MCF 10A (cell line): ENCODE measurements around the gene LIN9. TPM values are rescaled to one million over a fixed set of nuclear protein-coding genes. Genes with fewer than 3 reads are reported as not detected.

Experiments used
- BruUV-seq: library from RNA; stranded (reverse); fragments of 400-500 nt; replicated peaks from 2 replicates; lab custom pipeline; 2021; lab: Mats Ljungman, UMichigan
- CTCF ChIA-PET: fragments of 300-600 bp; sonication (Branson Sonifier 250); formaldehyde crosslinking; extraction: SDS; loops from one replicate; lab custom pipeline; 2021; ENCODE audit warnings: antibody characterized with exemption, inconsistent platforms; lab: Yijun Ruan, JAX
- POLR2A ChIA-PET: fragments of 300-600, 350-650 bp; sonication (Branson Sonifier 250); formaldehyde crosslinking; extraction: SDS; loops from one replicate; lab custom pipeline; 2020; ENCODE audit warnings: antibody characterized with exemption, inconsistent platforms; lab: Yijun Ruan, JAX
- DNase-seq: peaks from one replicate; pipeline ENCODE4 v3.0.0-alpha.2; 2018; ENCODE audit not compliant: unreplicated experiment
- H3K27ac Mint-ChIP-seq: one replicate; pipeline ENCODE4 v1.8.0; 2022; ENCODE audit warnings: mild to moderate bottlenecking, low read depth, mixed read lengths; ENCODE audit not compliant: unreplicated experiment
- H3K27me3 Mint-ChIP-seq: one replicate; pipeline ENCODE4 v1.8.0; 2022; ENCODE audit warnings: mixed read lengths; ENCODE audit not compliant: insufficient read depth, unreplicated experiment
- H3K36me3 Mint-ChIP-seq: one replicate; pipeline ENCODE4 v1.8.0; 2022; ENCODE audit warnings: mild to moderate bottlenecking, moderate library complexity, mixed read lengths; ENCODE audit not compliant: insufficient read depth, unreplicated experiment
- H3K4me1 Mint-ChIP-seq: one replicate; pipeline ENCODE4 v1.8.0; 2022; ENCODE audit warnings: mixed read lengths; ENCODE audit not compliant: insufficient read depth, unreplicated experiment
- H3K4me3 Mint-ChIP-seq: one replicate; pipeline ENCODE4 v1.8.0; 2022; ENCODE audit warnings: mild to moderate bottlenecking, moderate library complexity, mixed read lengths; ENCODE audit not compliant: unreplicated experiment
- H3K9me3 Mint-ChIP-seq: one replicate; pipeline ENCODE4 v1.8.0; 2022; ENCODE audit warnings: mixed read lengths; ENCODE audit not compliant: unreplicated experiment
- intact Hi-C: fragments of 100-400 bp; cut with micrococcal nuclease; formaldehyde crosslinking; loops from 2 replicates; pipeline ENCODE4 v1.14.1; 2022
- total RNA-seq: library from RNA; stranded (reverse); gene quantifications from 2 replicates; pipeline ENCODE4 v1.2.3, GENCODE V29; 2022
- TF ChIP-seq, protein P1 (sequence below): fragments of 200-600 bp; IDR thresholded peaks from one replicate; pipeline ENCODE4 v1.8.0; 2022; ENCODE audit warnings: antibody characterized with exemption, mild to moderate bottlenecking; ENCODE audit not compliant: unreplicated experiment

Gene LIN9
- total RNA-seq, 1 experiment from 2014 or later, result 10.4 TPM

DNA sequence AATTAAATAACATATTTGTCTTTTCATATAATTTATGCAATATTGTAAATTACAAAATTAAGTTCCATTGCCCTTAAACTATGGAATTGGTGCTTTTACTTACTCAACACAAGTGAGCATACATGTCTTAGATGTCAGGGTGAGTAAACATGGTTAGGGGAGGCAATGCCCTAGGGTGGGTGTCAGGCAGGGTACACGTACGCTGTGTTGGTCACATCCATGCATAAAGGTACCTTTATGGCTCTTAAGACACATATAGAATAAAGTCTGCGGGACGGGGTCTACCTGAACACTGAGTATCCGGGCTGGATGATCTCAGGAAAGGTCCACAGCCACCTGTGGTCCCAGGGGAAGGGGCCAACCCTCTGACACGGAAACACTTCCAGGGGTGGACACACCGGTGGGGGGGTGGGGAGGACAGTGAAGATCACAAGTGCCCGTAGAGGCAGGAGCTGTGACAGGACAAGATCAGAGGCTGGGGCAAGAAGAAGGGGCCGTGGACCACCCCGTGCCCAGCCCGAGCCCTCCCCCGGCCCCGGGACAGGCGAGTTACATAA, 720 bp downstream of the LIN9 start:
- H3K4me1 Mint-ChIP-seq, result peaks cover 34% of the 10 kb centered on the region
- ChIA-PET POLR2A (interaction anchor here (0.7 to 4.3 kb wide), 22 partner anchors 9 to 246 kb away, joined by 3 to 48 read pairs (median 8); partner anchors contain the start of genes ACBD3, H3-3A and PARP1), CTCF (interaction anchor here (0.6 to 3.3 kb wide), 15 partner anchors 13 to 183 kb away, joined by 3 to 17 read pairs (median 4); no protein-coding TSS in a partner anchor)
- H3K27me3 Mint-ChIP-seq, result no peaks in the 10 kb centered on the region
- H3K9me3 Mint-ChIP-seq, result no peaks in the 10 kb centered on the region
- BruUV-seq, result no TSS peak
- peak overlapping the region; percentile 82 for H3K27ac Mint-ChIP-seq
- H3K36me3 Mint-ChIP-seq, result no peaks in the 10 kb centered on the region
- DNase-seq, result no peak
- TF ChIP-seq, protein P1, sequence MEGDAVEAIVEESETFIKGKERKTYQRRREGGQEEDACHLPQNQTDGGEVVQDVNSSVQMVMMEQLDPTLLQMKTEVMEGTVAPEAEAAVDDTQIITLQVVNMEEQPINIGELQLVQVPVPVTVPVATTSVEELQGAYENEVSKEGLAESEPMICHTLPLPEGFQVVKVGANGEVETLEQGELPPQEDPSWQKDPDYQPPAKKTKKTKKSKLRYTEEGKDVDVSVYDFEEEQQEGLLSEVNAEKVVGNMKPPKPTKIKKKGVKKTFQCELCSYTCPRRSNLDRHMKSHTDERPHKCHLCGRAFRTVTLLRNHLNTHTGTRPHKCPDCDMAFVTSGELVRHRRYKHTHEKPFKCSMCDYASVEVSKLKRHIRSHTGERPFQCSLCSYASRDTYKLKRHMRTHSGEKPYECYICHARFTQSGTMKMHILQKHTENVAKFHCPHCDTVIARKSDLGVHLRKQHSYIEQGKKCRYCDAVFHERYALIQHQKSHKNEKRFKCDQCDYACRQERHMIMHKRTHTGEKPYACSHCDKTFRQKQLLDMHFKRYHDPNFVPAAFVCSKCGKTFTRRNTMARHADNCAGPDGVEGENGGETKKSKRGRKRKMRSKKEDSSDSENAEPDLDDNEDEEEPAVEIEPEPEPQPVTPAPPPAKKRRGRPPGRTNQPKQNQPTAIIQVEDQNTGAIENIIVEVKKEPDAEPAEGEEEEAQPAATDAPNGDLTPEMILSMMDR, result no peak
- H3K4me3 Mint-ChIP-seq, result peak overlapping the region; percentile 84
- intact Hi-C loops, result no loop called here

DNA sequence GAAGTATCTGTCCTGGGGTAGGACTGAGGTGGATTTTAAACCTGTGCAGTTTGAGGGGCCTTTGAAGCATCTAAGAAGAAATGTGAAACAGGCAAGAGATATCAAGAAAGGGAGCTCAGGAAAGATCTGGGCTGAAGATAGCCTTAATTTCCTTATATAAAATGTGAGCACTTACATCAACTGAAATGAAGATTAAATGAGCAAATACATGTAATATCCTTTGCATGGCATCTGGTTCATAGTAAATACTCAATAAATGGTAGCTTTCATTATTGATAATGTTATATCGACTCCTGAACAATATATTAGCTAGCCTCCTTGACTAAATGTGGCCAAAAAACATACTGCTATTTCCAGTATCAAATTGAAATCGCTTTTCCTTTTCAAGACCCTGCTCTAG, 2.5 kb downstream of the LIN9 start:
- no TSS peak for BruUV-seq
- intact Hi-C loops, result no loop called here
- CTCF ChIA-PET, result interaction anchor here (0.6 to 3.3 kb wide), 11 partner anchors 14 to 682 kb away, joined by 3 to 17 read pairs (median 5); partner anchors contain the start of gene PARP1
- POLR2A ChIA-PET, result interaction anchor here (0.6 to 4.3 kb wide), 12 partner anchors 8 to 244 kb away, joined by 3 to 26 read pairs (median 5); partner anchors contain the start of gene H3-3A
- H3K4me1 Mint-ChIP-seq, result peaks cover 34% of the 10 kb centered on the region
- no peaks in the 10 kb centered on the region for H3K27me3 Mint-ChIP-seq
- H3K27ac Mint-ChIP-seq, result peak overlapping the region; percentile 0
- no peaks in the 10 kb centered on the region for H3K9me3 Mint-ChIP-seq
- DNase-seq, result no peak
- no peak overlapping the region for H3K4me3 Mint-ChIP-seq
- H3K36me3 Mint-ChIP-seq, result no peaks in the 10 kb centered on the region
- TF ChIP-seq, protein P1, result no peak

DNA sequence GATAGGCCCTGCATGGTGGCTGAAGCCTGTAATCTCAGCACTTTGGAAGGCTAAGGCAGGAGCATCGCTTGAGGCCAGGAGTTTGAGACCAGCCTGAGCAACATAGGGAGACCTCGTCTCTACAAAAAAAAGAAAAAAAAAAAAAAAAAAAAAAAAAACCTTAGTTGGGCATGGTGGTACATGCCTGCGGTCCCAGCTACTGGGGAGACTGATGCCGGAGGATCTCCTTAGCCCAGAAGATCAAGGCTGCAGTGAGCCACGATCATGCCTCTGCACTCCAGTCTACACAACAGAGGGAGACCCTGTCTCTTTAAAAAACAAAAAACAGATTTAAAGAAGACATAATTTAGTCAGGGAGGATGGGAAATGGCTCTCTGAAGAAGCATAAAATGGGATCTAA, 3.8 kb downstream of the LIN9 start:
- BruUV-seq, result no TSS peak
- no peaks in the 10 kb centered on the region for H3K9me3 Mint-ChIP-seq
- peaks cover 24% of the 10 kb centered on the region for H3K4me1 Mint-ChIP-seq
- H3K27ac Mint-ChIP-seq, result no peak overlapping the region
- POLR2A ChIA-PET, result interaction anchor here (0.6 to 2.9 kb wide), 6 partner anchors 11 to 107 kb away, joined by 3 to 12 read pairs (median 3); no protein-coding TSS in a partner anchor
- CTCF ChIA-PET, result interaction anchor here (0.5 to 3.2 kb wide), 4 partner anchors 12 to 180 kb away, joined by 3 to 16 read pairs (median 4); no protein-coding TSS in a partner anchor
- no peak overlapping the region for H3K4me3 Mint-ChIP-seq
- H3K27me3 Mint-ChIP-seq, result no peaks in the 10 kb centered on the region
- intact Hi-C loops, result no loop called here
- DNase-seq, result no peak
- no peaks in the 10 kb centered on the region for H3K36me3 Mint-ChIP-seq
- TF ChIP-seq, protein P1, result no peak

DNA sequence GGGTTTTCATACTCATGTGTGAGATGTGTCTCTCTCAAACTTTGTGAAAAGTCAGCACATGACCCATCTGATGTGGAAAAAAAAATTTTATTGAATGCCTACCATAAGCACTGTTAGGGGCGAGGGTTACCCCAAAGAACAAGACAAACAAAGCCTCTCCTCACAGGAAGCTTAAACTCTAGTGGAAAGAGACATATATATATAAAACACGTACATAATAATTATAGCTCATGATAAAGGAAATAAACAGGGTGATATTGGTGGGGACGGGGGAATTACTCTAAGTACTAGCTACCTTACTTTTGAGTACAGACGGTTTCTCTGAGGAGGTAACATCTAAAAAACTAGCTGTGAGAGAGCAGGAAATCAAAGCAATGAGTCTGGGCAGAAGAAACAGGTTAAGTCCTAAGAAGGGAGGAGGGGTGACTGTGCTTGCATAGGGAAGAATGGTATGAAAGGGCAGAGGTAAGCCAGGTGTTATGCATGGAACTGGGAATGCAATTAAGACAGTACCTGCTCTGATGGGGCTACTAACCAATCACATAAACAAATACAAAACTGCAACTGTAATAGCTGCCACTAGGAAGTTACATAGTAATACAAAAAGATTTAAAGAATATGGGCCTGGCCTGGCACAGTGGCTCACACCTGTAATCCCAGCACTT, 4.5 kb downstream of the LIN9 start:
- intact Hi-C loops, result no loop called here
- peak overlapping the region; percentile 3 for H3K27ac Mint-ChIP-seq

More for the DNA sequence above, 4.5 kb downstream of the LIN9 start:
- no peak for DNase-seq
- no peaks in the 10 kb centered on the region for H3K9me3 Mint-ChIP-seq
- CTCF ChIA-PET, result interaction anchor here (0.5 to 1.8 kb wide), 4 partner anchors 12 to 120 kb away, joined by 3 to 5 read pairs (median 4); no protein-coding TSS in a partner anchor
- BruUV-seq, result no TSS peak
- no peaks in the 10 kb centered on the region for H3K36me3 Mint-ChIP-seq
- POLR2A ChIA-PET, result interaction anchor here (0.6 to 1.5 kb wide), 7 partner anchors 11 to 305 kb away, joined by 3 to 6 read pairs (median 3); no protein-coding TSS in a partner anchor
- TF ChIP-seq, protein P1, result no peak
- H3K27me3 Mint-ChIP-seq, result no peaks in the 10 kb centered on the region
- no peak overlapping the region for H3K4me3 Mint-ChIP-seq
- H3K4me1 Mint-ChIP-seq, result peaks cover 16% of the 10 kb centered on the region
